Activated CD4-positive, alpha-beta memory T cell treated with anti-CD3 and anti-CD28 coated beads, Interleukin-2, amount 10 ng/mL, durations not matched to agents 7 days and 5 days (primary cell): ENCODE data around the gene GZMA. TPM values are rescaled to one million over a fixed set of nuclear protein-coding genes. Genes with fewer than 3 reads are reported as not detected.

Experiments
- CTCF ChIA-PET: fragments of 350-600 bp; sonication (Branson Sonifier 250); formaldehyde crosslinking; loops from one replicate; lab custom pipeline; 2021; ENCODE audit warnings: antibody characterized with exemption, inconsistent platforms; lab: Charles Lee
- POLR2A ChIA-PET: fragments of 350-600 bp; sonication (Branson Sonifier 250); formaldehyde crosslinking; loops from one replicate; lab custom pipeline; 2021; ENCODE audit warnings: antibody characterized with exemption; lab: Charles Lee
- DNase-seq: peaks from one replicate; pipeline ENCODE4 v3.0.0-alpha.2; 2020
- H3K27ac Mint-ChIP-seq: one replicate; pipeline ENCODE4 v1.8.0; 2021; ENCODE audit warnings: mild to moderate bottlenecking, mixed read lengths
- H3K27me3 Mint-ChIP-seq: one replicate; pipeline ENCODE4 v1.8.0; 2021; ENCODE audit warnings: mixed read lengths
- H3K36me3 Mint-ChIP-seq: one replicate; pipeline ENCODE4 v1.8.0; 2021; ENCODE audit warnings: low read depth, mixed read lengths
- H3K4me1 Mint-ChIP-seq: one replicate; pipeline ENCODE4 v1.8.0; 2021; ENCODE audit warnings: mixed read lengths
- H3K4me3 Mint-ChIP-seq: one replicate; pipeline ENCODE4 v1.8.0; 2021; ENCODE audit warnings: mild to moderate bottlenecking, mixed read lengths
- H3K9me3 Mint-ChIP-seq: one replicate; pipeline ENCODE4 v1.8.0; 2021; ENCODE audit warnings: mixed read lengths
- total RNA-seq, 2 experiments: library from RNA; stranded (reverse); gene quantifications; one replicate each; pipeline ENCODE4 v1.2.3, GENCODE V29; 2021

The GZMA gene
- total RNA-seq, 2 experiments from 2014 or later, result 1,058 to 1,099 TPM

DNA sequence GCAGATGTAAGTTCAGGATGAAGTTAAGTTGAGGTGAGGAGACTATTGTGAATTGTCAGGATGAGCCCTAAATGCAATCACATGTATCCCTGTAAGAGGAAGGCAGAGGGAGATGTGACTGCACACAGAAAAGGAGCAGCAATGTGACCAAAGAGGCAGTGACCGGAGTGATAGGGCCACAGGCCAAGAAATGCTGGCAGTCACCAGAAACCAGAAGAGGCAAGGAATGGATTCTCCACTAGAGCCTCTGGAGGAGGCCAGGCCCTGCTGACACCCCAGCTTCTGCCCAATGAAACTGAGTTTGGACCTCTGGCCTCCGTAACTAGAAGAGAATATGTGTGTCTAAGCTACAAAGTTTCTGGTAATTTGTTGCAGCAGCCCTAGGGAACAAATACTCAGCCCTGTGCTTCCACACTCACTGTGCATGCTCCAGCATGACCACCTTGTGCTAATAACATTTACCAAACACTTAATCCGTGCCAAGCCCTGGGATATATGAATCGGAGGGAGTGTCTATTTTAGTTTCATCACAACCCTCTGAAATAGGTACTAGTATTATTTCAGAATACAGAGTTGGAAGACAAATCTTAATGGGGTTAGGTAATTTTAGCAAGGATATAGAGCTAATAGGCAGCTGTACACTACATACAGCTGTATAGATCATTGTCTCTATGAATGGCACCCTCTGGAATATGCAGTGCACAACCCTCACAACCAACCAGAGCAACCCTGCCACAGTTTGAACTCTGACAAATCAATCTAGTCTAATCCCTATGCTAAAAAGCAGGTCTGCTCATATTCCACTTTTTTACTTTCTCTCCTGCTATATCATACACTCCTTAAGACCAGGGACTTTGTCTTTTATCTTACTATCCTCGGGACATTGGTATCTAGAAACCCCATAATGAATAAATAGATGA lies 49.7 kb downstream of the GZMA start:
- CTCF ChIA-PET, result interaction anchor here (0.7 to 1.9 kb wide), 4 partner anchors 208 to 247 kb away, joined by 4 to 7 read pairs (median 5); no protein-coding TSS in a partner anchor
- no peaks in the 10 kb centered on the region for H3K36me3 Mint-ChIP-seq
- no peaks in the 10 kb centered on the region for H3K4me1 Mint-ChIP-seq
- H3K27me3 Mint-ChIP-seq, result peaks cover 46% of the 10 kb centered on the region
- DNase-seq, result no peak
- no peak overlapping the region for H3K27ac Mint-ChIP-seq
- H3K4me3 Mint-ChIP-seq, result no peak overlapping the region
- H3K9me3 Mint-ChIP-seq, result no peaks in the 10 kb centered on the region
- POLR2A ChIA-PET, result no interaction called here

DNA sequence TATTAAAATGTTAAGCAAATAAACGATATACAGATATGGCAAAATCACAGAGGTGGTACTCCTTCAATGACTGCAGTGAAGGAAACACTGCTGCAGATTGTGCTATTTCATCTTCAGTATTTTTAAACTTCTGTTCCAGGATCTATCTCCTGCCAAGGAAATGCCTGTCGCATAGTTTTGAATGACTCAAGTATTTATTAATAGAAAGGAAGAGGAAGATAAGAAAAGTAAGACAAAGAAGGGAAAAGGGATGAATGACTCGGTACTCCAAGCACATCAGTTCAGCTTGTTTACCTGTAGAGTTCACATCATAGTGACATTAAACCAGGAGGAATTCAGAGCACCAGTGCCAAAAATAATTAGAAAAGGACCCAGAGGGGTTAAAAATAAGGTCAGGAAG lies 52.4 kb downstream of the GZMA start:
- DNase-seq, result no peak
- Mint-ChIP-seq H3K36me3 (no peaks in the 10 kb centered on the region), H3K4me1 (no peaks in the 10 kb centered on the region), H3K27me3 (peaks cover 55% of the 10 kb centered on the region), H3K9me3 (no peaks in the 10 kb centered on the region), H3K27ac (no peak overlapping the region), H3K4me3 (no peak overlapping the region)
- POLR2A ChIA-PET, result no interaction called here
- CTCF ChIA-PET, result interaction anchor here (1.6 kb wide), 1 partner anchor 249 kb away, joined by 4 read pairs; no protein-coding TSS in a partner anchor

Other genes starting within 250 kb of the GZMA start
- under 1 TPM; 0.76 to 0.83 TPM for gene ESM1, start 117.1 kb upstream of the GZMA start, total RNA-seq
- 10 to 100 TPM; 14.5 to 14.7 TPM for gene GZMK, start 78.4 kb upstream of the GZMA start, total RNA-seq
- gene GPX8, start 57.5 kb downstream of the GZMA start, total RNA-seq, result not detected
- gene CDC20B, start 70.5 kb downstream of the GZMA start, total RNA-seq, result under 1 TPM; 0.13 to 0.18 TPM
- gene MCIDAS, start 124.7 kb downstream of the GZMA start, total RNA-seq, result not detected
- gene CCNO, start 131.0 kb downstream of the GZMA start, total RNA-seq, result under 1 TPM in 1 of 2 experiments, not detected in 1; 0.15 TPM
- 10 to 100 TPM; 13.0 to 15.5 TPM for gene DHX29, start 205.0 kb downstream of the GZMA start, total RNA-seq
- 10 to 100 TPM; 69.7 to 71.4 TPM for gene MTREX, start 205.3 kb downstream of the GZMA start, total RNA-seq